GM18505 (cell line): Measurements from ENCODE around the gene WARS2.

Experiments
- ATAC-seq: cut with Tn5 transposase; IDR thresholded peaks from one replicate; pipeline ENCODE4 v1.9.1; 2021; ENCODE audit not compliant: unreplicated experiment
- POLR2A ChIP-seq: IDR thresholded peaks from 4 replicates; pipeline ENCODE4 v1.6.1; 2011; ENCODE audit warnings: borderline replicate concordance; ENCODE audit not compliant: insufficient read depth, insufficient read length; ENCODE audit errors: extremely low read depth

WARS2 gene

GRCh38 chr1:119083479-119083878 is 57.0 kb downstream of the WARS2 start:
- no peak for ATAC-seq
- no peak for TF ChIP-seq POLR2A

- ATAC-seq = no peak
- TF ChIP-seq POLR2A = no peak
These were observed 58.8 kb downstream of the WARS2 start for GRCh38 chr1:119081700-119082099.

GRCh38 chr1:119081267-119081666 is 59.2 kb downstream of the WARS2 start:
- no peak for TF ChIP-seq POLR2A
- no peak for ATAC-seq

- no peak for ATAC-seq
- no peak for TF ChIP-seq POLR2A
These were observed 59.9 kb downstream of the WARS2 start for GRCh38 chr1:119080586-119080985.

GRCh38 chr1:119079881-119080280 is 60.6 kb downstream of the WARS2 start:
- no peak for TF ChIP-seq POLR2A
- no peak for ATAC-seq

GRCh38 chr1:119075614-119076013 is 64.8 kb downstream of the WARS2 start:
- no peak for ATAC-seq
- TF ChIP-seq POLR2A = no peak

GRCh38 chr1:119071321-119071720 is 69.1 kb downstream of the WARS2 start:
- ATAC-seq = no peak
- no peak for TF ChIP-seq POLR2A

- no peak for ATAC-seq
- no peak for TF ChIP-seq POLR2A
These were observed 70.8 kb downstream of the WARS2 start for GRCh38 chr1:119069682-119070081.

- no peak for ATAC-seq
- no peak for TF ChIP-seq POLR2A
These were observed 72.0 kb downstream of the WARS2 start for GRCh38 chr1:119068427-119068826.

- no peak for ATAC-seq
- TF ChIP-seq POLR2A = no peak
These were observed 78.8 kb downstream of the WARS2 start for GRCh38 chr1:119061700-119062099.

GRCh38 chr1:119055568-119055967 is 84.9 kb downstream of the WARS2 start:
- TF ChIP-seq POLR2A = no peak
- no peak for ATAC-seq

GRCh38 chr1:119053917-119054316 is 86.5 kb downstream of the WARS2 start:
- no peak for ATAC-seq
- TF ChIP-seq POLR2A = no peak

- TF ChIP-seq POLR2A = no peak
- no peak for ATAC-seq
These were observed 88.2 kb downstream of the WARS2 start for GRCh38 chr1:119052267-119052666.

- ATAC-seq = no peak
- TF ChIP-seq POLR2A = no peak
These were observed 91.6 kb downstream of the WARS2 start for GRCh38 chr1:119048624-119049404.
